ENCODE data around the gene TGFB1. TPM values are rescaled to one million over a fixed set of nuclear protein-coding genes. Genes with fewer than 3 reads are reported as not detected.

Gene TGFB1
- total and polyA plus RNA-seq, 2 of the 13 experiments (the other 11 are each of a cell fraction or from before 2014, with no cell fraction given) = 4.1 to 5.4 TPM

DNA sequence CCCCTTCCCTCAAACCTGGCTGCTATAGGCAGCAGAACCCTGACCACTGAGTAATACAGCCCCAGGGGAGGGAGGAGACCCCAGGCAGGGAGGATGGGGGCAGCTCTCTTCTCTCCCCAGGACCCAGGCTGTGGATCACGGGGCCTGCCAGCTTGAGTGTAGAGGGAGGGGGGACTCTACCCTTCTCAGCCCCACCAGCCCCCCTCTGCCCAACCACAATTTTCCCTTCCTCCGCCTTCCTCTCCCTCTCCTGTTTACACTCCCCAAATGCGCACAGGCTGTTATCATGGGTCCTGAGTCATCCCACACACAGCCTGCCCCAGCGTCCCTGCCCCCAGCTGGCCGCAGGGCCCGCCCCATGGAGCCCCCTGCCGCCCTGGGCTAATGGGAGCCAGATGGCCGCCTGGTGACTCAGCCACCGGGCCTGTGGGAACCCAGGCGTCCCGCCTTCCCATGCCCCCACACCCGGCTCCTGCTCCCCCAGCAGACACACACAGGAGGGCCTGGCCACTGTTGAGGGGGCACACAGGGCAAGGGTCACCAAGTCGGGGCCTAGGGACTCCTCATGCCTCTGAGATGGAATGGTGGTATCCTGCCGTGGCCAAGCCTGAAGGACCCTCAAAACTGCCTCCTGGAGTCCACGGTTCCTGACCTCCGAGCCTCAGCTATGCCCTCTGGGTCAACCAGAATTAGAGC, 30.1 kb downstream of the TGFB1 start (continued):
- TF ChIP-seq, protein P1, sequence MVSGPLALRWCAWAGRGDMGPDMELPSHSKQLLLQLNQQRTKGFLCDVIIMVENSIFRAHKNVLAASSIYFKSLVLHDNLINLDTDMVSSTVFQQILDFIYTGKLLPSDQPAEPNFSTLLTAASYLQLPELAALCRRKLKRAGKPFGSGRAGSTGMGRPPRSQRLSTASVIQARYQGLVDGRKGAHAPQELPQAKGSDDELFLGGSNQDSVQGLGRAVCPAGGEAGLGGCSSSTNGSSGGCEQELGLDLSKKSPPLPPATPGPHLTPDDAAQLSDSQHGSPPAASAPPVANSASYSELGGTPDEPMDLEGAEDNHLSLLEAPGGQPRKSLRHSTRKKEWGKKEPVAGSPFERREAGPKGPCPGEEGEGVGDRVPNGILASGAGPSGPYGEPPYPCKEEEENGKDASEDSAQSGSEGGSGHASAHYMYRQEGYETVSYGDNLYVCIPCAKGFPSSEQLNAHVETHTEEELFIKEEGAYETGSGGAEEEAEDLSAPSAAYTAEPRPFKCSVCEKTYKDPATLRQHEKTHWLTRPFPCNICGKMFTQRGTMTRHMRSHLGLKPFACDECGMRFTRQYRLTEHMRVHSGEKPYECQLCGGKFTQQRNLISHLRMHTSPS (CRISPR knock-in tag; IDR thresholded peaks at IDR 0.05; ENCODE audit: low read depth) = no peak
- TF ChIP-seq, protein P2, sequence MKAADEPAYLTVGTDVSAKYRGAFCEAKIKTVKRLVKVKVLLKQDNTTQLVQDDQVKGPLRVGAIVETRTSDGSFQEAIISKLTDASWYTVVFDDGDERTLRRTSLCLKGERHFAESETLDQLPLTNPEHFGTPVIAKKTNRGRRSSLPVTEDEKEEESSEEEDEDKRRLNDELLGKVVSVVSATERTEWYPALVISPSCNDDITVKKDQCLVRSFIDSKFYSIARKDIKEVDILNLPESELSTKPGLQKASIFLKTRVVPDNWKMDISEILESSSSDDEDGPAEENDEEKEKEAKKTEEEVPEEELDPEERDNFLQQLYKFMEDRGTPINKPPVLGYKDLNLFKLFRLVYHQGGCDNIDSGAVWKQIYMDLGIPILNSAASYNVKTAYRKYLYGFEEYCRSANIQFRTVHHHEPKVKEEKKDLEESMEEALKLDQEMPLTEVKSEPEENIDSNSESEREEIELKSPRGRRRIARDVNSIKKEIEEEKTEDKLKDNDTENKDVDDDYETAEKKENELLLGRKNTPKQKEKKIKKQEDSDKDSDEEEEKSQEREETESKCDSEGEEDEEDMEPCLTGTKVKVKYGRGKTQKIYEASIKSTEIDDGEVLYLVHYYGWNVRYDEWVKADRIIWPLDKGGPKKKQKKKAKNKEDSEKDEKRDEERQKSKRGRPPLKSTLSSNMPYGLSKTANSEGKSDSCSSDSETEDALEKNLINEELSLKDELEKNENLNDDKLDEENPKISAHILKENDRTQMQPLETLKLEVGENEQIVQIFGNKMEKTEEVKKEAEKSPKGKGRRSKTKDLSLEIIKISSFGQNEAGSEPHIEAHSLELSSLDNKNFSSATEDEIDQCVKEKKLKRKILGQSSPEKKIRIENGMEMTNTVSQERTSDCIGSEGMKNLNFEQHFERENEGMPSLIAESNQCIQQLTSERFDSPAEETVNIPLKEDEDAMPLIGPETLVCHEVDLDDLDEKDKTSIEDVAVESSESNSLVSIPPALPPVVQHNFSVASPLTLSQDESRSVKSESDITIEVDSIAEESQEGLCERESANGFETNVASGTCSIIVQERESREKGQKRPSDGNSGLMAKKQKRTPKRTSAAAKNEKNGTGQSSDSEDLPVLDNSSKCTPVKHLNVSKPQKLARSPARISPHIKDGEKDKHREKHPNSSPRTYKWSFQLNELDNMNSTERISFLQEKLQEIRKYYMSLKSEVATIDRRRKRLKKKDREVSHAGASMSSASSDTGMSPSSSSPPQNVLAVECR (CRISPR knock-in tag; IDR thresholded peaks at IDR 0.05; ENCODE audit: borderline replicate concordance) = peak; percentile 57
- no peak for TF ChIP-seq ZNF138 (CRISPR knock-in tag; IDR thresholded peaks at IDR 0.05; ENCODE audit: low read depth)
- TF ChIP-seq HNRNPH1 (optimal IDR thresholded peaks at IDR 0.05; ENCODE audit: low read depth, low read length) = no peak
- TF ChIP-seq, protein P3, sequence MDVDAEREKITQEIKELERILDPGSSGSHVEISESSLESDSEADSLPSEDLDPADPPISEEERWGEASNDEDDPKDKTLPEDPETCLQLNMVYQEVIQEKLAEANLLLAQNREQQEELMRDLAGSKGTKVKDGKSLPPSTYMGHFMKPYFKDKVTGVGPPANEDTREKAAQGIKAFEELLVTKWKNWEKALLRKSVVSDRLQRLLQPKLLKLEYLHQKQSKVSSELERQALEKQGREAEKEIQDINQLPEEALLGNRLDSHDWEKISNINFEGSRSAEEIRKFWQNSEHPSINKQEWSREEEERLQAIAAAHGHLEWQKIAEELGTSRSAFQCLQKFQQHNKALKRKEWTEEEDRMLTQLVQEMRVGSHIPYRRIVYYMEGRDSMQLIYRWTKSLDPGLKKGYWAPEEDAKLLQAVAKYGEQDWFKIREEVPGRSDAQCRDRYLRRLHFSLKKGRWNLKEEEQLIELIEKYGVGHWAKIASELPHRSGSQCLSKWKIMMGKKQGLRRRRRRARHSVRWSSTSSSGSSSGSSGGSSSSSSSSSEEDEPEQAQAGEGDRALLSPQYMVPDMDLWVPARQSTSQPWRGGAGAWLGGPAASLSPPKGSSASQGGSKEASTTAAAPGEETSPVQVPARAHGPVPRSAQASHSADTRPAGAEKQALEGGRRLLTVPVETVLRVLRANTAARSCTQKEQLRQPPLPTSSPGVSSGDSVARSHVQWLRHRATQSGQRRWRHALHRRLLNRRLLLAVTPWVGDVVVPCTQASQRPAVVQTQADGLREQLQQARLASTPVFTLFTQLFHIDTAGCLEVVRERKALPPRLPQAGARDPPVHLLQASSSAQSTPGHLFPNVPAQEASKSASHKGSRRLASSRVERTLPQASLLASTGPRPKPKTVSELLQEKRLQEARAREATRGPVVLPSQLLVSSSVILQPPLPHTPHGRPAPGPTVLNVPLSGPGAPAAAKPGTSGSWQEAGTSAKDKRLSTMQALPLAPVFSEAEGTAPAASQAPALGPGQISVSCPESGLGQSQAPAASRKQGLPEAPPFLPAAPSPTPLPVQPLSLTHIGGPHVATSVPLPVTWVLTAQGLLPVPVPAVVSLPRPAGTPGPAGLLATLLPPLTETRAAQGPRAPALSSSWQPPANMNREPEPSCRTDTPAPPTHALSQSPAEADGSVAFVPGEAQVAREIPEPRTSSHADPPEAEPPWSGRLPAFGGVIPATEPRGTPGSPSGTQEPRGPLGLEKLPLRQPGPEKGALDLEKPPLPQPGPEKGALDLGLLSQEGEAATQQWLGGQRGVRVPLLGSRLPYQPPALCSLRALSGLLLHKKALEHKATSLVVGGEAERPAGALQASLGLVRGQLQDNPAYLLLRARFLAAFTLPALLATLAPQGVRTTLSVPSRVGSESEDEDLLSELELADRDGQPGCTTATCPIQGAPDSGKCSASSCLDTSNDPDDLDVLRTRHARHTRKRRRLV (CRISPR knock-in tag; IDR thresholded peaks at IDR 0.05) = no peak
- TF ChIP-seq ZBTB7A (CRISPR knock-in tag; IDR thresholded peaks at IDR 0.05) = peak; percentile 80; the same call in 1 of the 2 replicates
- TF ChIP-seq ASH2L (IDR thresholded peaks at IDR 0.05; ENCODE audit: insufficient read length, low read depth, low read length) = peak; percentile 39
- TF ChIP-seq, protein P4, sequence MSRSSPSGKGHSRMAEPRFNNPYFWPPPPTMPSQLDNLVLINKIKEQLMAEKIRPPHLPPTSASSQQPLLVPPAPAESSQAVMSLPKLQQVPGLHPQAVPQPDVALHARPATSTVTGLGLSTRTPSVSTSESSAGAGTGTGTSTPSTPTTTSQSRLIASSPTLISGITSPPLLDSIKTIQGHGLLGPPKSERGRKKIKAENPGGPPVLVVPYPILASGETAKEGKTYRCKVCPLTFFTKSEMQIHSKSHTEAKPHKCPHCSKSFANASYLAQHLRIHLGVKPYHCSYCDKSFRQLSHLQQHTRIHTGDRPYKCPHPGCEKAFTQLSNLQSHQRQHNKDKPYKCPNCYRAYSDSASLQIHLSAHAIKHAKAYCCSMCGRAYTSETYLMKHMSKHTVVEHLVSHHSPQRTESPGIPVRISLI (CRISPR knock-in tag; IDR thresholded peaks at IDR 0.05; ENCODE audit: borderline replicate concordance) = no peak
- no peak for TF ChIP-seq MATR3 (CRISPR knock-in tag; IDR thresholded peaks at IDR 0.05)
- TF ChIP-seq ZNF101 (CRISPR knock-in tag; IDR thresholded peaks at IDR 0.05; ENCODE audit: borderline replicate concordance, low read depth) = no peak
- 0 out of 2 replicates have a peak, but pooled peaks have one; percentile 60 for TF ChIP-seq ZNF335 (CRISPR knock-in tag; IDR thresholded peaks at IDR 0.05)
- no peak for TF ChIP-seq REXO4 (CRISPR knock-in tag; IDR thresholded peaks at IDR 0.05; ENCODE audit: borderline replicate concordance)
- peak; percentile 19; the same call in 1 of the 2 replicates for TF ChIP-seq TBX2 (CRISPR knock-in tag; IDR thresholded peaks at IDR 0.05; ENCODE audit: borderline replicate concordance)

Measured in HepG2 (cell line).